ENCODE results near the gene ARHGEF28.

ARHGEF28 gene

GRCh38 chr5:73946278-73946677, 320.3 kb downstream of the ARHGEF28 start:
- TF ChIP-seq CTCF (IDR thresholded peaks at IDR 0.05; ENCODE audit: insufficient read depth, low read length, poor library complexity, severe bottlenecking) = no peak
- H3K36me3 ChIP-seq (ENCODE audit: control insufficient read depth, insufficient read depth, low read length) = no peaks in the 10 kb centered on the region
- no peak for DNase-seq (ENCODE audit: extremely low read depth, insufficient read length)
- no peak overlapping the region for H3K4me3 ChIP-seq (replicated peaks; ENCODE audit: low read depth, low read length)
- no peaks in the 10 kb centered on the region for H3K27me3 ChIP-seq (replicated peaks; ENCODE audit: control insufficient read depth, insufficient read depth, low read length)

- Histone ChIP-seq H3K4me3 (replicated peaks; ENCODE audit: low read depth, low read length) (no peak overlapping the region), H3K27me3 (replicated peaks; ENCODE audit: control insufficient read depth, insufficient read depth, low read length) (no peaks in the 10 kb centered on the region), H3K36me3 (ENCODE audit: control insufficient read depth, insufficient read depth, low read length) (no peaks in the 10 kb centered on the region)
- TF ChIP-seq CTCF (IDR thresholded peaks at IDR 0.05; ENCODE audit: insufficient read depth, low read length, poor library complexity, severe bottlenecking) = no peak
- no peak for DNase-seq (ENCODE audit: extremely low read depth, insufficient read length)
These were observed 321.1 kb downstream of the ARHGEF28 start for GRCh38 chr5:73946919-73947602.

- no peak for DNase-seq (ENCODE audit: extremely low read depth, insufficient read length)
- Histone ChIP-seq H3K4me3 (replicated peaks; ENCODE audit: low read depth, low read length) (no peak overlapping the region), H3K36me3 (ENCODE audit: control insufficient read depth, insufficient read depth, low read length) (no peaks in the 10 kb centered on the region), H3K27me3 (replicated peaks; ENCODE audit: control insufficient read depth, insufficient read depth, low read length) (no peaks in the 10 kb centered on the region)
- TF ChIP-seq CTCF (IDR thresholded peaks at IDR 0.05; ENCODE audit: insufficient read depth, low read length, poor library complexity, severe bottlenecking) = no peak
These were observed 322.1 kb downstream of the ARHGEF28 start for GRCh38 chr5:73947906-73948640.

GRCh38 chr5:73948720-73949119, 322.7 kb downstream of the ARHGEF28 start:
- no peak for DNase-seq (ENCODE audit: extremely low read depth, insufficient read length)
- TF ChIP-seq CTCF (IDR thresholded peaks at IDR 0.05; ENCODE audit: insufficient read depth, low read length, poor library complexity, severe bottlenecking) = no peak
- Histone ChIP-seq H3K27me3 (replicated peaks; ENCODE audit: control insufficient read depth, insufficient read depth, low read length) (no peaks in the 10 kb centered on the region), H3K4me3 (replicated peaks; ENCODE audit: low read depth, low read length) (no peak overlapping the region), H3K36me3 (ENCODE audit: control insufficient read depth, insufficient read depth, low read length) (no peaks in the 10 kb centered on the region)

GRCh38 chr5:73950441-73950873, 324.5 kb downstream of the ARHGEF28 start:
- no peak for DNase-seq (ENCODE audit: extremely low read depth, insufficient read length)
- Histone ChIP-seq H3K4me3 (replicated peaks; ENCODE audit: low read depth, low read length) (no peak overlapping the region), H3K27me3 (replicated peaks; ENCODE audit: control insufficient read depth, insufficient read depth, low read length) (no peaks in the 10 kb centered on the region), H3K36me3 (ENCODE audit: control insufficient read depth, insufficient read depth, low read length) (no peaks in the 10 kb centered on the region)
- TF ChIP-seq CTCF (IDR thresholded peaks at IDR 0.05; ENCODE audit: insufficient read depth, low read length, poor library complexity, severe bottlenecking) = no peak

Measured in GM06990 (cell line).